Gastroesophageal sphincter (tissue), 3 donors: Measurements from ENCODE around the gene CCDC136.

Experiments
- EP300 ChIP-seq: sonication (generic); formaldehyde crosslinking; IDR thresholded peaks from one replicate; pipeline ENCODE4 v1.6.1; 2017; ENCODE audit warnings: antibody characterized with exemption, mild to moderate bottlenecking
- POLR2A ChIP-seq, 2 donors: fragments of 450-650 bp; IDR thresholded peaks; one replicate each; pipeline ENCODE4 v1.6.1; 2017; ENCODE audit warnings: antibody characterized with exemption in 2 of 2, mild to moderate bottlenecking in 2 of 2, moderate library complexity in 1 of 2
- POLR2AphosphoS5 ChIP-seq: sonication (generic); formaldehyde crosslinking; IDR thresholded peaks from one replicate; pipeline ENCODE4 v1.6.1; 2017; ENCODE audit warnings: antibody characterized with exemption
- TF ChIP-seq, protein P1 (sequence below), 4 experiments: fragments of 200-600 bp in 2 of 4; fragments of 450-650 bp in 2 of 4; sonication (generic) in 1 of 4; IDR thresholded peaks; one replicate each; pipeline ENCODE4 v1.5.1; 2017 to 2019; ENCODE audit warnings: antibody characterized with exemption in 4 of 4, mild to moderate bottlenecking in 2 of 4, moderate library complexity in 2 of 4

DNA sequence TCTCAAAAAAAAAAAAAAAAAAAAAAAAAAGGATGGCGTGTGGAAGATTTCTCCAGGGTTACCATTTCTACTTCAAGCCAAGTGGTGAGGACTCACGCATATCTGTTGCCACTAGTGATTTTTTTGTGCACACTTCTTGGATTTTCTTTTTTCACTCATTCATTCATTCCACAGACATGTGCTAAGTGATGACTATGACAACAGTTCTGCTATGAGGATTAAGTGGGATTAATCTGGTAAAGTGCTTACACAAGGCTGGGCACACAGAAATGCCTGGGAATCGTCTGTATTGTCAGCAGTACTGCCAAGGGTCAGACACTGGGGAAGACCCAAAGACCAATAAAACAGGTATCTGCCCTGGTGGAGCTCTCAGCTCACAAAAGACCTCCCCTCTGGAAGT is 9.9 kb upstream of the CCDC136 start:
- TF ChIP-seq, protein P1, sequence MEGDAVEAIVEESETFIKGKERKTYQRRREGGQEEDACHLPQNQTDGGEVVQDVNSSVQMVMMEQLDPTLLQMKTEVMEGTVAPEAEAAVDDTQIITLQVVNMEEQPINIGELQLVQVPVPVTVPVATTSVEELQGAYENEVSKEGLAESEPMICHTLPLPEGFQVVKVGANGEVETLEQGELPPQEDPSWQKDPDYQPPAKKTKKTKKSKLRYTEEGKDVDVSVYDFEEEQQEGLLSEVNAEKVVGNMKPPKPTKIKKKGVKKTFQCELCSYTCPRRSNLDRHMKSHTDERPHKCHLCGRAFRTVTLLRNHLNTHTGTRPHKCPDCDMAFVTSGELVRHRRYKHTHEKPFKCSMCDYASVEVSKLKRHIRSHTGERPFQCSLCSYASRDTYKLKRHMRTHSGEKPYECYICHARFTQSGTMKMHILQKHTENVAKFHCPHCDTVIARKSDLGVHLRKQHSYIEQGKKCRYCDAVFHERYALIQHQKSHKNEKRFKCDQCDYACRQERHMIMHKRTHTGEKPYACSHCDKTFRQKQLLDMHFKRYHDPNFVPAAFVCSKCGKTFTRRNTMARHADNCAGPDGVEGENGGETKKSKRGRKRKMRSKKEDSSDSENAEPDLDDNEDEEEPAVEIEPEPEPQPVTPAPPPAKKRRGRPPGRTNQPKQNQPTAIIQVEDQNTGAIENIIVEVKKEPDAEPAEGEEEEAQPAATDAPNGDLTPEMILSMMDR (IDR thresholded peaks at IDR 0.05) = no peak
- TF ChIP-seq POLR2A (IDR thresholded peaks at IDR 0.05) = no peak
- no peak for TF ChIP-seq EP300
- peak; percentile 80 for TF ChIP-seq POLR2AphosphoS5
